ENCODE data around the gene CCNH. TPM values are rescaled to one million over a fixed set of nuclear protein-coding genes. Genes with fewer than 3 reads are reported as not detected.

The CCNH gene
- total RNA-seq, 4 donors from 2014 or later = 51.4 to 128 (median 54.5) TPM

GRCh38 chr5:87388129-87388528 is 24.6 kb downstream of the CCNH start:
- Histone ChIP-seq H3K27ac (no peak overlapping the region), H3K4me3 (no peak overlapping the region), H3K27me3 (no peaks in the 10 kb centered on the region), H3K4me1 (no peaks in the 10 kb centered on the region), H3K36me3 (peaks cover 83% of the 10 kb centered on the region), H3K9me3 (no peaks in the 10 kb centered on the region)
- no peak for DNase-seq (ENCODE audit: low spot score in 2 of 2)
- WGBS = 93% methylated on average over 2 of the region's 2 CpGs
- TF ChIP-seq POLR2AphosphoS5 (IDR thresholded peaks at IDR 0.05) (no peak), EP300 (IDR thresholded peaks at IDR 0.05) (no peak), POLR2A (IDR thresholded peaks at IDR 0.05) (no peak), CTCF (IDR thresholded peaks at IDR 0.05) (no peak)

GRCh38 chr5:87385802-87386201 is 26.9 kb downstream of the CCNH start:
- Histone ChIP-seq H3K27ac (no peak overlapping the region), H3K36me3 (peaks cover 75% of the 10 kb centered on the region), H3K27me3 (no peaks in the 10 kb centered on the region), H3K4me1 (peaks cover 3% of the 10 kb centered on the region), H3K4me3 (no peak overlapping the region), H3K9me3 (no peaks in the 10 kb centered on the region)
- no peak for DNase-seq (ENCODE audit: low spot score in 2 of 2)
- WGBS = 93% methylated on average over 2 of the region's 2 CpGs
- TF ChIP-seq POLR2A (IDR thresholded peaks at IDR 0.05) = no peak
- no peak for TF ChIP-seq EP300 (IDR thresholded peaks at IDR 0.05)
- TF ChIP-seq POLR2AphosphoS5 (IDR thresholded peaks at IDR 0.05) = no peak
- TF ChIP-seq CTCF (IDR thresholded peaks at IDR 0.05) = no peak

GRCh38 chr5:87383216-87383615 is 29.5 kb downstream of the CCNH start:
- Histone ChIP-seq H3K27ac (no peak overlapping the region), H3K4me1 (peaks cover 3% of the 10 kb centered on the region), H3K9me3 (no peaks in the 10 kb centered on the region), H3K4me3 (no peak overlapping the region), H3K36me3 (peaks cover 62% of the 10 kb centered on the region), H3K27me3 (no peaks in the 10 kb centered on the region)
- 91% methylated on average over 1 of the region's 1 CpG for WGBS
- no peak for DNase-seq (ENCODE audit: low spot score in 2 of 2)
- no peak for TF ChIP-seq POLR2AphosphoS5 (IDR thresholded peaks at IDR 0.05)
- TF ChIP-seq CTCF (IDR thresholded peaks at IDR 0.05) = no peak
- TF ChIP-seq EP300 (IDR thresholded peaks at IDR 0.05) = no peak
- no peak for TF ChIP-seq POLR2A (IDR thresholded peaks at IDR 0.05)

- no peak overlapping the region for H3K27ac ChIP-seq
- no peak overlapping the region for H3K4me3 ChIP-seq
- H3K27me3 ChIP-seq = no peaks in the 10 kb centered on the region
- H3K36me3 ChIP-seq = peaks cover 64% of the 10 kb centered on the region
- peaks cover 3% of the 10 kb centered on the region for H3K4me1 ChIP-seq
- 98% methylated on average over 1 of the region's 1 CpG for WGBS
- no peaks in the 10 kb centered on the region for H3K9me3 ChIP-seq
- DNase-seq (ENCODE audit: low spot score in 2 of 2) = no peak
- TF ChIP-seq POLR2A (IDR thresholded peaks at IDR 0.05) (no peak), POLR2AphosphoS5 (IDR thresholded peaks at IDR 0.05) (no peak), EP300 (IDR thresholded peaks at IDR 0.05) (no peak), CTCF (IDR thresholded peaks at IDR 0.05) (no peak)
These were observed 30.5 kb downstream of the CCNH start for GRCh38 chr5:87382224-87382623.

GRCh38 chr5:87372705-87373104 is 40.0 kb downstream of the CCNH start:
- WGBS = 98% methylated on average over 2 of the region's 2 CpGs
- no peak for TF ChIP-seq POLR2AphosphoS5 (IDR thresholded peaks at IDR 0.05)
- TF ChIP-seq POLR2A (IDR thresholded peaks at IDR 0.05) = no peak
- TF ChIP-seq CTCF (IDR thresholded peaks at IDR 0.05) = no peak
- TF ChIP-seq EP300 (IDR thresholded peaks at IDR 0.05) = no peak
- Histone ChIP-seq H3K9me3 (no peaks in the 10 kb centered on the region), H3K27me3 (no peaks in the 10 kb centered on the region), H3K4me1 (no peaks in the 10 kb centered on the region), H3K4me3 (no peak overlapping the region), H3K36me3 (peaks cover 39% of the 10 kb centered on the region), H3K27ac (no peak overlapping the region)
- no peak for DNase-seq (ENCODE audit: low spot score in 2 of 2)
